Liver (tissue), 9 donors: ENCODE data around the gene REXO1. TPM values are rescaled to one million over a fixed set of nuclear protein-coding genes. Genes with fewer than 3 reads are reported as not detected.

Experiments
- DNase-seq: peaks from one replicate; pipeline ENCODE4 v3.0.0-alpha.2; 2017; ENCODE audit warnings: low spot score
- H3K27ac ChIP-seq, 2 donors: one replicate each; pipeline ENCODE4 v1.7.0; 2013; ENCODE audit warnings: inconsistent platforms in 2 of 2, low read length in 2 of 2, control low read depth in 1 of 2, low read depth in 1 of 2, mild to moderate bottlenecking in 1 of 2
- H3K27me3 ChIP-seq, 4 donors: one replicate each; pipeline versions ENCODE4 v1.6.1 to v1.7.0; 2013; ENCODE audit warnings: low read length in 3 of 4, inconsistent platforms in 1 of 4, mild to moderate bottlenecking in 1 of 4, moderate library complexity in 1 of 4; ENCODE audit not compliant: control insufficient read depth in 4 of 4, insufficient read depth in 4 of 4
- H3K36me3 ChIP-seq, 4 donors: one replicate each; pipeline versions ENCODE4 v1.6.1 to v1.7.0; 2013; ENCODE audit warnings: low read length in 3 of 4, mild to moderate bottlenecking in 3 of 4, low read depth in 1 of 4, moderate library complexity in 1 of 4; ENCODE audit not compliant: control insufficient read depth in 4 of 4, insufficient read depth in 3 of 4
- H3K4me1 ChIP-seq, 4 donors: one replicate each; pipeline versions ENCODE4 v1.6.1 to v1.7.0; 2013; ENCODE audit warnings: low read length in 3 of 4, mild to moderate bottlenecking in 3 of 4, moderate library complexity in 1 of 4; ENCODE audit not compliant: control insufficient read depth in 4 of 4, insufficient read depth in 4 of 4
- H3K4me3 ChIP-seq, 3 donors: one replicate each; pipeline versions ENCODE4 v1.6.1 to v1.7.0; 2013; ENCODE audit warnings: low read length in 3 of 3, control low read depth in 1 of 3, low read depth in 1 of 3, mild to moderate bottlenecking in 1 of 3
- H3K9ac ChIP-seq, 2 donors: one replicate each; pipeline ENCODE4 v1.7.0; 2013; ENCODE audit warnings: low read length in 2 of 2, mild to moderate bottlenecking in 2 of 2, moderate library complexity in 2 of 2, control low read depth in 1 of 2, low read depth in 1 of 2
- H3K9me3 ChIP-seq, 4 donors: one replicate each; pipeline versions ENCODE4 v1.6.1 to v1.7.0; 2013; ENCODE audit warnings: low read length in 3 of 4; ENCODE audit not compliant: control insufficient read depth in 4 of 4
- EGR1 ChIP-seq, 2 donors: IDR thresholded peaks; 2 replicates each; pipeline ENCODE4 v1.6.1; 2016 to 2018; ENCODE audit warnings: antibody characterized with exemption in 2 of 2, low read depth in 2 of 2
- FOXA2 ChIP-seq: IDR thresholded peaks from 2 replicates; pipeline ENCODE4 v1.6.1; 2016; ENCODE audit warnings: antibody characterized with exemption
- HNF4A ChIP-seq, 2 donors: conservative IDR thresholded peaks; 2 replicates each; pipeline ENCODE4 v1.6.1; 2016; ENCODE audit warnings: antibody characterized with exemption in 2 of 2, mild to moderate bottlenecking in 2 of 2
- JUND ChIP-seq, 2 donors: IDR thresholded peaks; 2 replicates each; pipeline ENCODE4 v1.6.1; 2016; ENCODE audit warnings: antibody characterized with exemption in 2 of 2
- NR2F2 ChIP-seq: IDR thresholded peaks from 2 replicates; pipeline ENCODE4 v1.6.1; 2016; ENCODE audit warnings: antibody characterized with exemption
- RAD21 ChIP-seq, 2 donors: IDR thresholded peaks; 2 replicates each; pipeline ENCODE4 v1.6.1; 2016; ENCODE audit warnings: antibody characterized with exemption in 2 of 2, mild to moderate bottlenecking in 2 of 2
- RXRA ChIP-seq, 2 donors: IDR thresholded peaks; 2 replicates each; pipeline ENCODE4 v1.6.1; 2017 to 2018; ENCODE audit warnings: antibody characterized with exemption in 2 of 2, mild to moderate bottlenecking in 1 of 2
- SP1 ChIP-seq: IDR thresholded peaks from 2 replicates; pipeline ENCODE4 v1.6.1; 2018; ENCODE audit warnings: antibody characterized with exemption, mild to moderate bottlenecking
- TAF1 ChIP-seq: conservative IDR thresholded peaks from 2 replicates; pipeline ENCODE4 v1.6.1; 2016; ENCODE audit warnings: antibody characterized with exemption, mild to moderate bottlenecking
- YY1 ChIP-seq: IDR thresholded peaks from 2 replicates; pipeline ENCODE4 v1.6.1; 2016; ENCODE audit warnings: antibody characterized with exemption, mild to moderate bottlenecking
- WGBS: extraction: QIAGEN DNeasy Blood & Tissue Kit; methylation state at CpG from one replicate; pipeline ENCODE4 v1.1.7; 2013; 5-methylcytosine and 5-hydroxymethylcytosine counted together
- polyA plus RNA-seq, 2 donors: library from polyadenylated mRNA; stranded (reverse) in 1 of 2; unstranded in 1 of 2; fragments of 200-250 nt in 1 of 2; fragments of >200 nt in 1 of 2; fragmentation: Nextera tagmentation in 1 of 2; extraction: Ambion mirVana in 1 of 2; gene quantifications; one replicate each; pipeline versions ENCODE4 v1.2.1 to v1.2.3, GENCODE V29; 2013 to 2015
- total RNA-seq, 2 donors: library from RNA; depleted of rRNA; stranded (reverse); fragments of >200 nt; gene quantifications; one replicate each; pipeline ENCODE4 v1.2.3, GENCODE V29; 2014
- TF ChIP-seq, protein P1 (sequence below): IDR thresholded peaks from 2 replicates; pipeline ENCODE4 v1.6.1; 2016; ENCODE audit warnings: antibody characterized with exemption
- TF ChIP-seq, protein P2 (sequence below): fragments of 150-350 bp; IDR thresholded peaks from 2 replicates; pipeline ENCODE4 v1.5.1; 2017; ENCODE audit warnings: improper control_type of control experiment, low read depth, low read length; ENCODE audit not compliant: missing input control
- TF ChIP-seq, protein P3 (sequence below): IDR thresholded peaks from 2 replicates; pipeline ENCODE4 v1.6.1; 2016; ENCODE audit warnings: antibody characterized with exemption
- donor health status: healthy.
- donor health status: healthy.
- donor health status: healthy.
- donor health status: healthy.
- donor health status: healthy.

The REXO1 gene
- total and polyA plus RNA-seq, 4 donors: 2.0 to 11.5 (median 9.2) TPM

DNA sequence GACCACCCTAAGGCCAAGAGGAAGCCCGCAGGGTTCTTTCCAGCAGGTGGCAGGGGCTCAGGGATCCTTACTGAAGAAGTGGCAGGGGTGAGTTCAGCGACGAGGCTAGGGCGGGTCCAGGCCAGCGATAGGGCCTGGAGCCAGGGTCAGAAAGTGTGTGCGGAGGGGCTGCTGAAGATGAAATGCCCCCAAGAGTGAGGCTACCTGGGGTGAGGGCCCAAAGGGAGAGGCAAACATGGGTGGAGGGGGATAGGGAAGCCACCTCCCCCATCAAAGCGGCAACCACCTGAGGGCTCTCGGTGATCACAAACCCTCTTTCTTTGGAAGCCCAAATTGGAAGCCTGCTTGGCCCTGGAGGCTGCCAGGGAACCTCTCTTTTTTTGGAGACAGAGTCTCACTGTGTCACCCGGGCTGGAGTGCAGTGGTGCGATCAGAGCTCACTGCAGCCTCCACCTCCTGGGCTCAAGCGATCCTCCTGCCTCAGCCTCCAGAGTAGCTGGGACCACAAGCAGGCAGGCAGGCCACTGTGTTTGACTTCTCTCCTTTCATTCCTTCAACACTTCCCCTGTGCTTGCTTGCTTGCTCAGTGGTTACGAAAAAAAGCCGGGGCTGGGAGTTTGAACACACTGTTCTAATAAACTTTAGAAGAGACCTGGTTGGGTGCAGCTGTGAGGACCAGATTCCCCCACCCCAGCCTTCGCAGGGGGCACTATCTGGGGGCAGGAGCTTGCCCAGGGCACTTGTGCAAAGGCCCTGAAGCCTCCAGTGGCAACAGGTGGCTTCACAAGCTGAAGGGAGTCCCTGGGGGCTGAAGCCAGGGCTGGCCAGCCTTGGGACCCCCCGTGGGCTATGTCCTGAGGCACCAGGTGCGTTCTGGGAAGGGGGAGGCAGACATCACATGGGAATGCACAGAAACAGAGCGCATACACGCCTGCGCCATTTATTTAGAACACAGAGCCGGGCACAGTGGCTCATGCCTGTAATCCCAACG is 34.8 kb downstream of the REXO1 start:
- Histone ChIP-seq H3K27me3 (no peaks in the 10 kb centered on the region), H3K4me3 (peak overlapping the region in 1 of 3 donors; percentile 54), H3K27ac (peak overlapping the region in 1 of 2 donors; percentile 38), H3K9me3 (no peaks in the 10 kb centered on the region), H3K36me3 (peaks cover 3 to 32% (median 21%) of the 10 kb centered on the region in 4 donors), H3K9ac (no peak overlapping the region), H3K4me1 (peaks cover 4 to 22% (median 8%) of the 10 kb centered on the region in 4 donors)
- 68% methylated on average over 21 of the region's 21 CpGs for WGBS
- DNase-seq: no peak
- TF ChIP-seq, protein P1, sequence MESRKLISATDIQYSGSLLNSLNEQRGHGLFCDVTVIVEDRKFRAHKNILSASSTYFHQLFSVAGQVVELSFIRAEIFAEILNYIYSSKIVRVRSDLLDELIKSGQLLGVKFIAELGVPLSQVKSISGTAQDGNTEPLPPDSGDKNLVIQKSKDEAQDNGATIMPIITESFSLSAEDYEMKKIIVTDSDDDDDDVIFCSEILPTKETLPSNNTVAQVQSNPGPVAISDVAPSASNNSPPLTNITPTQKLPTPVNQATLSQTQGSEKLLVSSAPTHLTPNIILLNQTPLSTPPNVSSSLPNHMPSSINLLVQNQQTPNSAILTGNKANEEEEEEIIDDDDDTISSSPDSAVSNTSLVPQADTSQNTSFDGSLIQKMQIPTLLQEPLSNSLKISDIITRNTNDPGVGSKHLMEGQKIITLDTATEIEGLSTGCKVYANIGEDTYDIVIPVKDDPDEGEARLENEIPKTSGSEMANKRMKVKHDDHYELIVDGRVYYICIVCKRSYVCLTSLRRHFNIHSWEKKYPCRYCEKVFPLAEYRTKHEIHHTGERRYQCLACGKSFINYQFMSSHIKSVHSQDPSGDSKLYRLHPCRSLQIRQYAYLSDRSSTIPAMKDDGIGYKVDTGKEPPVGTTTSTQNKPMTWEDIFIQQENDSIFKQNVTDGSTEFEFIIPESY: no peak
- TF ChIP-seq TAF1 (no peak), JUND (IDR thresholded peaks at IDR 0.05) (no peak), YY1 (no peak), HNF4A (conservative IDR thresholded peaks at IDR 0.05) (no peak), NR2F2 (no peak), EGR1 (IDR thresholded peaks at IDR 0.05; ENCODE audit: low read depth in 2 of 2) (no peak), RAD21 (IDR thresholded peaks at IDR 0.05) (no peak)
- TF ChIP-seq, protein P2, sequence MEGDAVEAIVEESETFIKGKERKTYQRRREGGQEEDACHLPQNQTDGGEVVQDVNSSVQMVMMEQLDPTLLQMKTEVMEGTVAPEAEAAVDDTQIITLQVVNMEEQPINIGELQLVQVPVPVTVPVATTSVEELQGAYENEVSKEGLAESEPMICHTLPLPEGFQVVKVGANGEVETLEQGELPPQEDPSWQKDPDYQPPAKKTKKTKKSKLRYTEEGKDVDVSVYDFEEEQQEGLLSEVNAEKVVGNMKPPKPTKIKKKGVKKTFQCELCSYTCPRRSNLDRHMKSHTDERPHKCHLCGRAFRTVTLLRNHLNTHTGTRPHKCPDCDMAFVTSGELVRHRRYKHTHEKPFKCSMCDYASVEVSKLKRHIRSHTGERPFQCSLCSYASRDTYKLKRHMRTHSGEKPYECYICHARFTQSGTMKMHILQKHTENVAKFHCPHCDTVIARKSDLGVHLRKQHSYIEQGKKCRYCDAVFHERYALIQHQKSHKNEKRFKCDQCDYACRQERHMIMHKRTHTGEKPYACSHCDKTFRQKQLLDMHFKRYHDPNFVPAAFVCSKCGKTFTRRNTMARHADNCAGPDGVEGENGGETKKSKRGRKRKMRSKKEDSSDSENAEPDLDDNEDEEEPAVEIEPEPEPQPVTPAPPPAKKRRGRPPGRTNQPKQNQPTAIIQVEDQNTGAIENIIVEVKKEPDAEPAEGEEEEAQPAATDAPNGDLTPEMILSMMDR: no peak
- TF ChIP-seq, protein P3, sequence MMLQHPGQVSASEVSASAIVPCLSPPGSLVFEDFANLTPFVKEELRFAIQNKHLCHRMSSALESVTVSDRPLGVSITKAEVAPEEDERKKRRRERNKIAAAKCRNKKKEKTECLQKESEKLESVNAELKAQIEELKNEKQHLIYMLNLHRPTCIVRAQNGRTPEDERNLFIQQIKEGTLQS: no peak

DNA sequence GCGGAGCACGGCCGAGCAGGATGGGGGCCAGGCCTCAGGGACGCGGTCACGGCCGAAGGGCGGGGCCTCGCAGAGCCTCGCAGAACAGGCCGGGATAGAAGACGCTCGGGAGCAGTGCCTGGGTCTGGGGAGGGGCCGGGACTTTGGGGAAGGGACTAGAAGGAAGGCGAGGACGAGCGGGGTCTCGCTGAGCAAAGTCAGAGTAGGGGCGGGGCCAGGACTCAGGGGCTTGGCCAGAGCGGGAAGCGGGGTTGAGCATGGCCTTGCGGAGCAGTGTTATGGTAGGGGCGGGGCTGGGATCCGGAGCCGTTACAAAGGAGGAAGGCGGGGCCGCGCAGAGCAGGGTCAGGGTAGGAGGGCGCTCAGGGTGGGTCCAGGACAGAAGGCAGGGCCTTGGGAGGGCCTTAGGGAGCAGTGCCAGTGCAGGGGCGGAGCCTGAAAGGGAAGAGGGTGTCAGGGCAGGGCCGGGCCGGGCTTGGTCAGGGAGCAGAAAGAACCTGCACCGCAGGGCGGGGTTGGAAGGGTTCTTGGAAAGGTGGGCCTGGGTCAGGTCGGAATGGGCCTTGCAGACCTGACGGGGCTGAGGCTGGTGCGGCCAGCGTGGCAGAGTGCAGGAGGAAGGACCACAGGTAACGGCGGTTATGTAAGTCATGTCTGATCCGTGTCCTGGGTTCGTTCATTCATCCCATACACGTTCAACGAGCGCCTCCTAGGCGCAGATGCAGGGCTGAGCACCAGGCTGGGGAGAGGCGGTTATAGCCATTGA is 35.7 kb downstream of the REXO1 start:
- Histone ChIP-seq H3K9ac (no peak overlapping the region), H3K27me3 (no peaks in the 10 kb centered on the region), H3K36me3 (peaks cover 3 to 24% (median 14%) of the 10 kb centered on the region in 4 donors), H3K27ac (peak overlapping the region; percentile 29 to 38), H3K9me3 (no peaks in the 10 kb centered on the region), H3K4me3 (peak overlapping the region in 2 of 3 donors; percentile 15 to 54), H3K4me1 (peaks cover 4 to 22% (median 8%) of the 10 kb centered on the region in 4 donors)
- TF ChIP-seq NR2F2 (peak; percentile 72), JUND (IDR thresholded peaks at IDR 0.05) (peak in 1 of 2 donors; percentile 32), FOXA2 (no peak), RAD21 (IDR thresholded peaks at IDR 0.05) (peak; percentile 73), SP1 (peak; percentile 83), RXRA (IDR thresholded peaks at IDR 0.05) (peak; percentile 60 to 78), HNF4A (conservative IDR thresholded peaks at IDR 0.05) (peak; percentile 58 to 62)
- TF ChIP-seq, protein P2: peak; percentile 46
- TF ChIP-seq, protein P3: no peak
- DNase-seq: peak; percentile 91
- WGBS: under 1% methylated on average over 47 of the region's 47 CpGs
